ENCODE measurements around the gene SHPK. TPM values are rescaled to one million over a fixed set of nuclear protein-coding genes. Genes with fewer than 3 reads are reported as not detected.

The SHPK gene
- total and polyA plus RNA-seq, 9 of the 15 experiments (the other 6 are each of a cell fraction or from before 2014, with no cell fraction given), result 2.5 to 16.3 (median 11.8) TPM

- peak; percentile 59; the same call in 1 of the 2 replicates for TF ChIP-seq TOE1 (IDR thresholded peaks at IDR 0.05; ENCODE audit: borderline replicate concordance)
- no peak for TF ChIP-seq TOE1 (CRISPR knock-in tag; IDR thresholded peaks at IDR 0.05; ENCODE audit: borderline replicate concordance, low read depth)
- TF ChIP-seq GABPB1 (CRISPR knock-in tag; IDR thresholded peaks at IDR 0.05), result peak; percentile 17; the same call in 1 of the 2 replicates
- TF ChIP-seq NCOA1 (IDR thresholded peaks at IDR 0.05; ENCODE audit: low read depth), result peak; percentile 37; the same call in 1 of the 2 replicates
- TF ChIP-seq PBX2 (CRISPR knock-in tag; IDR thresholded peaks at IDR 0.05; ENCODE audit: low read depth), result no peak
- TF ChIP-seq PBX2 (tag; conservative IDR thresholded peaks at IDR 0.05; ENCODE audit: low read depth), result 0 out of 2 replicates have a peak, but pooled peaks have one; percentile 29
- TF ChIP-seq, protein P1, sequence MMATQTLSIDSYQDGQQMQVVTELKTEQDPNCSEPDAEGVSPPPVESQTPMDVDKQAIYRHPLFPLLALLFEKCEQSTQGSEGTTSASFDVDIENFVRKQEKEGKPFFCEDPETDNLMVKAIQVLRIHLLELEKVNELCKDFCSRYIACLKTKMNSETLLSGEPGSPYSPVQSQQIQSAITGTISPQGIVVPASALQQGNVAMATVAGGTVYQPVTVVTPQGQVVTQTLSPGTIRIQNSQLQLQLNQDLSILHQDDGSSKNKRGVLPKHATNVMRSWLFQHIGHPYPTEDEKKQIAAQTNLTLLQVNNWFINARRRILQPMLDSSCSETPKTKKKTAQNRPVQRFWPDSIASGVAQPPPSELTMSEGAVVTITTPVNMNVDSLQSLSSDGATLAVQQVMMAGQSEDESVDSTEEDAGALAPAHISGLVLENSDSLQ (IDR thresholded peaks at IDR 0.05), result peak; percentile 77
- peak; percentile 57; the same call in 1 of the 2 replicates for TF ChIP-seq TAL1 (IDR thresholded peaks at IDR 0.05)
- peak; percentile 64; the same call in 1 of the 2 replicates for TF ChIP-seq BACH1 (tag; IDR thresholded peaks at IDR 0.05)
- TF ChIP-seq ZNF76 (CRISPR knock-in tag; IDR thresholded peaks at IDR 0.05; ENCODE audit: borderline replicate concordance), result no peak
- peak in 1 of 2 experiments; percentile 85; a peak in 2 of 4 replicates for TF ChIP-seq RCOR1 (IDR thresholded peaks at IDR 0.05; ENCODE audit: borderline replicate concordance in 1 of 2, low read depth in 2 of 2, low read length in 2 of 2)
- TF ChIP-seq, protein P2, sequence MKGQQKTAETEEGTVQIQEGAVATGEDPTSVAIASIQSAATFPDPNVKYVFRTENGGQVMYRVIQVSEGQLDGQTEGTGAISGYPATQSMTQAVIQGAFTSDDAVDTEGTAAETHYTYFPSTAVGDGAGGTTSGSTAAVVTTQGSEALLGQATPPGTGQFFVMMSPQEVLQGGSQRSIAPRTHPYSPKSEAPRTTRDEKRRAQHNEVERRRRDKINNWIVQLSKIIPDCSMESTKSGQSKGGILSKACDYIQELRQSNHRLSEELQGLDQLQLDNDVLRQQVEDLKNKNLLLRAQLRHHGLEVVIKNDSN (CRISPR knock-in tag; IDR thresholded peaks at IDR 0.05), result peak; percentile 66
- TF ChIP-seq MEF2A (IDR thresholded peaks at IDR 0.05; ENCODE audit: control insufficient read depth, low read depth, low read length), result peak; percentile 72
- peak; percentile 30; the same call in 1 of the 2 replicates for TF ChIP-seq FOXM1 (IDR thresholded peaks at IDR 0.05; ENCODE audit: low read depth)
- no peak for TF ChIP-seq FOXM1 (CRISPR knock-in tag; IDR thresholded peaks at IDR 0.05; ENCODE audit: low read depth)
- TF ChIP-seq ARNT (IDR thresholded peaks at IDR 0.05), result 0 out of 4 replicates have a peak, but pooled peaks of 1 of the 2 experiments have one; percentile 59
- TF ChIP-seq, protein P3, sequence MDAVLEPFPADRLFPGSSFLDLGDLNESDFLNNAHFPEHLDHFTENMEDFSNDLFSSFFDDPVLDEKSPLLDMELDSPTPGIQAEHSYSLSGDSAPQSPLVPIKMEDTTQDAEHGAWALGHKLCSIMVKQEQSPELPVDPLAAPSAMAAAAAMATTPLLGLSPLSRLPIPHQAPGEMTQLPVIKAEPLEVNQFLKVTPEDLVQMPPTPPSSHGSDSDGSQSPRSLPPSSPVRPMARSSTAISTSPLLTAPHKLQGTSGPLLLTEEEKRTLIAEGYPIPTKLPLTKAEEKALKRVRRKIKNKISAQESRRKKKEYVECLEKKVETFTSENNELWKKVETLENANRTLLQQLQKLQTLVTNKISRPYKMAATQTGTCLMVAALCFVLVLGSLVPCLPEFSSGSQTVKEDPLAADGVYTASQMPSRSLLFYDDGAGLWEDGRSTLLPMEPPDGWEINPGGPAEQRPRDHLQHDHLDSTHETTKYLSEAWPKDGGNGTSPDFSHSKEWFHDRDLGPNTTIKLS (IDR thresholded peaks at IDR 0.05; ENCODE audit: borderline replicate concordance, low read depth), result peak; percentile 82; the same call in 1 of the 2 replicates
- TF ChIP-seq MAX (CRISPR knock-in tag; IDR thresholded peaks at IDR 0.05), result peak; percentile 94
- peak; percentile 61; the same call in 1 of the 2 replicates for TF ChIP-seq ARID3A (IDR thresholded peaks at IDR 0.05; ENCODE audit: borderline replicate concordance, low read depth, low read length)
Measured at GRCh38 chr17:3639981-3640596, 4.0 kb upstream of the SHPK start (continued).

Data from K562 (cell line).